GM13977 (cell line): ENCODE measurements around the gene RABL3.
"Not testable (repeated sequence)": the region's sequence is repeated elsewhere in the genome, so short reads cannot be mapped to it uniquely, and the experiment has no call there.

Experiments
- DNase-seq: peaks from one replicate; pipeline ENCODE4 v3.0.0; 2012; ENCODE audit warnings: low spot score
- in situ Hi-C: fragments of 300-500 bp; cut with MboI; formaldehyde crosslinking; loops from one replicate; pipeline ENCODE4 v1.12.0; 2022; ENCODE audit warnings: low sequenced_read_pairs, low pct_unique_long_range_greater_than_20kb, mixed read lengths, inconsistent platforms; ENCODE audit not compliant: unreplicated experiment
- TF ChIP-seq, protein P1 (sequence below): IDR thresholded peaks from 2 replicates; pipeline ENCODE4 v1.5.1; 2012; ENCODE audit warnings: mild to moderate bottlenecking, control low read depth; ENCODE audit not compliant: insufficient read depth; ENCODE audit errors: extremely low read depth, missing control alignments

Gene RABL3

DNA sequence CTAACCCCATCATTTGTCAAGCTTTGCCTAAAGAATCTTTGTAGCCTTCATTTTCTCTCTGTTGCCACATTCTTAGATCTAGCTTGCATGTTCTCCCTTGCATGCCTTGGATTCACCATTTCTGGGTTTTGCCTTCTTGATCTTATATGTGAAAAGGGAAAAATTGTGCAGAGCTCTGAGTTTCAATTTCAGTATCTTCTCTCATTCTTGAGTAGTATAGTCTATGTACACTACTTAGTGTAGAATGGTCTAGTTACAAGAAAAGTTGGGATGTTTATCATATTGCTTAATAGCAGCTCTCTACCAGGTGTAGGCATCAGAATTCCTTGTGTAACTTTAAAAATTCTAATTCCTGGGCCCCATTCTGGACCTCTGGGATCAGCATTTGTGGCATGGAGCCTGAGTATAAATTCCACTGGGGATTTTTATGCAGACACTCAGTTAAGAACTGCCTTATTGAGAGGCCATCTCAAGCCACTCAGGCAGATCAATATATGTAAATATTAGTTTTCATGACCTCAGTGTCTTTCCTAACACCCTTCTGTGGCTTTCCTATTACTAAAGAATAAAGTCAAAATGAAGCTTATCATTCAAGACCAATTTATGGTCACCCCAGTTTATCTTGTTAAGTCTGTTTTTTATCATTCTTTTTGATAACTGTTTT lies 23.6 kb upstream of the RABL3 start:
- in situ Hi-C loops = no loop called here

DNA sequence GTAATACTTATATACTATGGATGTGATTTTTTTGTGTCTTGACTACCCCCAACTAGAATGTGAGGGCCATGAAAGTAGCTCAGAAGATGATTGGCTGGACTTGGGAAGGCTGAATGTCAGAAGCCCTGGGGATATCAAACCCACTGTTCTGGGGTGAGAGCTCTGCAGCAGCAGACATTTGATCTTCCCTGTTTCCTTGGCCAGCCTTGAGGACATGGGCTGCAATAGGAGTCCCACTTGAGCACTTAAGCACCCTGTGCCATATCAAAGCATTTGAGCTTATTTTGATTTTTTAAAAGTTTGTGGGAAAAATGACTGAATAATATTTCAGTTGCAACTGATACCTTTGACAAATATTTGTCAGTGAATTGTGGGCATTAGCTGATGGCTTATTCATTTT lies 21.9 kb upstream of the RABL3 start:
- TF ChIP-seq, protein P1, sequence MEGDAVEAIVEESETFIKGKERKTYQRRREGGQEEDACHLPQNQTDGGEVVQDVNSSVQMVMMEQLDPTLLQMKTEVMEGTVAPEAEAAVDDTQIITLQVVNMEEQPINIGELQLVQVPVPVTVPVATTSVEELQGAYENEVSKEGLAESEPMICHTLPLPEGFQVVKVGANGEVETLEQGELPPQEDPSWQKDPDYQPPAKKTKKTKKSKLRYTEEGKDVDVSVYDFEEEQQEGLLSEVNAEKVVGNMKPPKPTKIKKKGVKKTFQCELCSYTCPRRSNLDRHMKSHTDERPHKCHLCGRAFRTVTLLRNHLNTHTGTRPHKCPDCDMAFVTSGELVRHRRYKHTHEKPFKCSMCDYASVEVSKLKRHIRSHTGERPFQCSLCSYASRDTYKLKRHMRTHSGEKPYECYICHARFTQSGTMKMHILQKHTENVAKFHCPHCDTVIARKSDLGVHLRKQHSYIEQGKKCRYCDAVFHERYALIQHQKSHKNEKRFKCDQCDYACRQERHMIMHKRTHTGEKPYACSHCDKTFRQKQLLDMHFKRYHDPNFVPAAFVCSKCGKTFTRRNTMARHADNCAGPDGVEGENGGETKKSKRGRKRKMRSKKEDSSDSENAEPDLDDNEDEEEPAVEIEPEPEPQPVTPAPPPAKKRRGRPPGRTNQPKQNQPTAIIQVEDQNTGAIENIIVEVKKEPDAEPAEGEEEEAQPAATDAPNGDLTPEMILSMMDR = no peak
- in situ Hi-C loops = no loop called here
- no peak for DNase-seq

More for the DNA sequence above, 23.6 kb upstream of the RABL3 start:
- DNase-seq = no peak
- TF ChIP-seq, protein P1 = no peak

DNA sequence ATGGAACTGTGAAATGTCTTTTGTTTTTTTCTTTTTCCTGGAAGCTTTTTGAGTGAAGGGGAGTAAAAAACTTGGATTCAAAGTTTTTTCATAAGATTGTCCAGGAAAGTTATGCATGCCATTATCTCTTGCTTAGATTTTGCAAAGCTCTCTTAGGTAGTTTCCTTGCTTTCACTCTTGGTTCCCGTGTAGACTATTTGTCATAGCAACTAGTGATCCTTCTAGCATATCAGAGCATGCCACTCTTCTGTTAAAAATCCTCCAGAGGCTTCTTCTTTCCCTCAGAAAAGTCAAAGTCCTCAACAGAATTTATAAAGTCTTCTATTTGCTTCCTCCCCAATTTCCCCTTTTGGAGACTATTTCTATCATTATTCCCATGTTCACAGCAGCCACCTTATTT lies 21.3 kb upstream of the RABL3 start:
- peak; percentile 22 for DNase-seq
- TF ChIP-seq, protein P1 = no peak
- in situ Hi-C loops = no loop called here

DNA sequence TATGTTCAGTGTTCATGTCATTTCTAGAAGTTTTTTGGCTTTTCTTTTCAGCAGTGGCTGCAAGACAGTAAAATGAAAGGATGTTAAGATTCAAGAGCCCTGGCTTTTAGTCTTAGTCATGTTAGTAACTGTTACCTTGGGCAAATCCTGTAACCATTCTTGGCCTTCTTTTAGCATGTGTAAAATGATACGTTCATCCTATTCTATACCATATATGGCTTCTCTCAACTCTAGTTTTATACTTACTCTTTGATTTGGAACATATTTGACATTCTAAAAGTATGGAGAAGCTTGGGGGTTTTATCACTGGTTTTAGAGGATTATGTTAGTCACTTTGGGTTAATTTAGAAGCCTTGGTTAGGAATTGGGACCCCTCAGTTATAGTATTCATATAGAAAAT lies 20.3 kb upstream of the RABL3 start:
- TF ChIP-seq, protein P1 = no peak
- in situ Hi-C loops = no loop called here
- no peak for DNase-seq

DNA sequence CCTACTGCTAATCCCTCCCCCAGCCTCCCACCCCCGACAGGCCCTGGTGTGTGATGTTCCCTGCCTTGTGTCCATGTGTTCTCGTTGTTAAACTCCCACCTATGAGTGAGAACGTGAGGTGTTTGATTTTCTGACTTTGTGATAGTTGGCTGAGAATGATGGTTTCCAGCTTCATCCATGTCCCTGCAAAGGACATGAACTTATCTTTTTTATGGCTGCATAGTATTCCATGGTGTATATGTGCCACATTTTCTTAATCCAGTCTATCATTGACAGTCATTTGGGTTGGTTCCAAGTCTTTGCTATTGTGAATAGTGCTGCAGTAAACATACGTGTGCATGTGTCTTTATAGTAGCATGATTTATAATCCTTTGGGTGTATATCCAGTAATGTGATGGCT lies 16.2 kb upstream of the RABL3 start:
- DNase-seq = not testable (repeated sequence)

DNA sequence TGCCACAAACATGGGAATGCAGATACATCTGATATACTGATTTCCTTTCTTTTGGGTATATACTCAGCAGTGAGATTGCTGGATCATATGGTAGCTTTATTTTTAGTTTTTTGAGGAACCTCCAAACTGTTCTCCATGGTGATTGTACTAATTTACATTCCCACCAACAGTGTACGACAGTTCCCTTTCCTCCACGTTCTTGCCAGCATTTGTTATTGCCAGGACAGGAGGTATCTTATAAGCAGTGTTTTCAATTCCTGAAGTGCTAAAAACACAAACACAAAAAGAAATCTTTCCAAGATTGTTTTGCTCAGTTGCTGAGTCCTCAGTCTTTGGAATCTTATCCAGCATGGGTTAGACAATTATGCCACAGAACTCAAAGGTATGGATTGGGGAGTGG lies 13.7 kb upstream of the RABL3 start:
- in situ Hi-C loops = no loop called here
- no peak for DNase-seq
- TF ChIP-seq, protein P1 = no peak

More for the DNA sequence above, 16.2 kb upstream of the RABL3 start:
- in situ Hi-C loops = not testable (repeated sequence)

DNA sequence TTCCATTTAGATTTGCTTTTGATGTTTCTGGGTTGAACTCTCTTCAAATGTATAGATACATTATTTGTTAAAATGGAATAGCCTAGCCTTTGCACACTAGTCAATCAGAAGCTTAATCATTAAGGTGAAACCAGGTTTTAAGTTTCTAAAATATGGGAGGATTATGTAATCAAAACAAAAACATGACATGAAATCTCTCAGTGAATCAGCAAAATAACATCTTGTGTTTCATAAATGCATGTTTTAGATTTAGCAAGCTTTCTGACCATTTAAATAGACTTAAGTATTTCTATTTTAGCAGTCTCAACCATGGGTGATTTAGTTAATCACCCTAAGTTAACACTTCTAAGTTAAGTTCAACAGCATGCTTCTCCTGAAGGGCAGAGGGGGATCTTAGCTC lies 11.5 kb upstream of the RABL3 start:
- no peak for DNase-seq

More for the DNA sequence above, 11.5 kb upstream of the RABL3 start:
- in situ Hi-C loops = no loop called here
- TF ChIP-seq, protein P1 = no peak
